ENCODE results near the gene CHML. TPM values are rescaled to one million over a fixed set of nuclear protein-coding genes. Genes with fewer than 3 reads are reported as not detected.
"Not testable (repeated sequence)": the region's sequence is repeated elsewhere in the genome, so short reads cannot be mapped to it uniquely, and the experiment has no call there.

Gene CHML
- 15.6 TPM for total RNA-seq

GRCh38 chr1:241640149-241640866, at the start of gene CHML, which contains the start of gene OPN3:
Gene CHML (minus strand): TSS chr1:241640369. CDS start chr1:241635766, 4,603 bp downstream.
Gene OPN3 (minus strand): TSS chr1:241640369. CDS start chr1:241640254, 115 bp downstream.
- peak; percentile 97 for DNase-seq

DNA sequence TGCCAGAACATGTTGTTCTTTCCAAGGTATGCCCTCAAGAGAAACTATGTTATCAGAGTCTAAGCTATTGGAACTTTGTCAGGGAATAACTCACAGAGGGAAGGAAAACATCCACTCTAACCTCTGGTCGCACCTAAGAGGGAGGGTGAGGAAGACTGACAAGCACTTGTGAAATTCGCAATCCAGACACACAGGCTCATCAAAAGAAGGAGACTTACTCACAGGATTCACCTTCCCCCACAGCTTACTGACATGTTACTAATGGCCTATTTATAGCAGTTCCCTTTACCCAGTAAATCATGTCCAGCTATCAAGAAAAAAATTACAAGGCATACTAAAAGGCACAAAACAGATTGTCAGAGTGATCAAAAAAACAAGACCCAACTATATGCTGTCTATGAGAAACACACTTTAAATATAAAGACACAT, 48.8 kb upstream of the CHML start:
- DNase-seq = no peak

DNA sequence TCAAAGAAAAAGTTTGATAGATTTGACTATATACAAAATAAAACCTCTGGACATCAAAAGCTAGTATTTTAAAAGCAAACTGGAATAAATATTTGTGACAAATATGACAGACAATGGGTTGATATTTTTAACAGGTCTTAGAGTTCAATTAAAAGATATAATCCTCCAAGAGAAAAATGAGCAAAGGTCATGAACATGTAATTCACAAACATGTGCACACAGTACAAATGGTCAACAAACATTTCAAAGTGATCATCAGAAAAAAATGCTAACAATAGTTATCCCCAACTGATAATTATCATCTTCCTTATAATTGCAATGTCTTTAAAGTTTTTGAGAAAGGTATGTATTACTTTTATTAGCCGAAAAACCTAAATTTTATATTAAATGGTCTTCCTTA, 43.9 kb upstream of the CHML start:
- DNase-seq = no peak

DNA sequence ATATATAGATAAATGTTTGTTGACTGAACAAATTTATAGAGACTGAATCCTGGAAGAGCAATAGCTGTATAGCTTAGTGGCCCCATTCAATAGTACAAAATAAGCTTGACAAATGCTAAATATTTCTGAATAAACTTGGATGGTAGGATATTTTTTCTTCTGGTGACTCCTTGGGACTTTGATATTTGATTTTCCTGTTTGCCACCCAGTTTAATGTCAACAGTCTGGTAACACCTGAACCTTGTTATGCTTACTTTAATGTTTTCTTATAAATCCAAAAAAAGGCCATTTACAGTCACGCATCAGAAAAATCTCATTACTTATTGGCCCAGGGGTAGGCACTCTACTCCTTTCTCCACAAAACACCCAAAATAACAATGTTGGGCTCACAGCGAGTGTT, 42.8 kb upstream of the CHML start:
- DNase-seq = no peak

- not testable (repeated sequence) for DNase-seq
Measured at GRCh38 chr1:241681861-241682448, 41.8 kb upstream of the CHML start.

DNA sequence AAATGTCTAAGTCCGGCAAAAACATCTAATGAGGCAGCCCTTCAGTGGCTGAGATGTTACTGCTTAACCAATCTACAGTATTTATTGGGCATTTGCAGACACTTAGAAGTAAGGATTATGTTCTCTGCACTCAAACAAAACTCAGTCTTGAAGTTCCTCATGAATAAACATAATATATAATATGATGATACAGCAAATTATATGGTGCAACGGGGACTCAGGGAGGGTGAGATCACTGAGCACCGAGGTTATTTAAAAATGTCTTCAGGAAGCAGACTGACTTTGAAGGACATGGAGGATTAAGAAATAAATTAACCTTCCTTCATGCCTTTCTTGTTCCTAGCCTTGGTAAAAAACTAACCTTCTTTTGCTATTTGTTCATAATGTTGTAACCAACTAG, 39.8 kb upstream of the CHML start:
- DNase-seq = no peak

DNA sequence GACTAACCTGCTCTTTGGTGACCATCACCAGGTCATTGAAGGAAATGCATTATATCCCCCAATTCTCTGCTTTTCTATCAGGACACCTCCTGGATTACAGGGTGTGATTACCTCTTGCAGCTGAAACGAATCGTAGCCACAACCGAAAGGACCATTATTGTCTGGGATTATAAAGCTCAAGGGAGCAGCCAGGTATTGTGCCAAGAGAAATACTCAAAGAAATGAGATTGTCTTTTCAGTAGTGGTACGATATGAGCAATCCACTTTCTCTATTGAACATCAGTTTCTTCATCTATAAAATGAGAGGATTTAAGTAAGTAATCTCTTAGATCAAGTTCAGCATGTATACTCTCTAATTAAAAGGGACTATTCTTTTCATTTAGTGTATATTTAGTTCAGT, 39.2 kb upstream of the CHML start:
- DNase-seq = no peak

GRCh38 chr1:241678536-241678935, 38.4 kb upstream of the CHML start:
- no peak for DNase-seq

GRCh38 chr1:241677201-241677600, 37.0 kb upstream of the CHML start:
- DNase-seq = no peak

DNA sequence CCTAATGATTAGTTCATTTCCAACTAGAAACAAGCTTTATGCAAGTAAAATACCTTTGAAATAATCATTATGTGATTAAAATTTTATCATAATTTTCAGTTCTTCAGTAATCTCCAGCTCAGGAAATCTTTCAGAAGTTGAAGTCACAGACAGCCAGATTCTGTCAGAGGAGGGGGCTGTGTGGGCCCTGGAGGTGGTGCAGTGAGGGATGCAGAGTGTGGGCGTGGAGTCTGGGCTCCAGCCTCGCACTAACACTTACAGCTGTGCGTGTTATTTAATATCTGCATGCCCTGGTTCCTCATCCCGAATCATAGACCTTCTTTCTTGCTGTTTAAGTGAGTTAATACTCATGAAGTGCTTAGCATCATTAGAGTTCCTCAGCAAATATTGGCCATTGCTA, 35.8 kb upstream of the CHML start:
- no peak for DNase-seq

DNA sequence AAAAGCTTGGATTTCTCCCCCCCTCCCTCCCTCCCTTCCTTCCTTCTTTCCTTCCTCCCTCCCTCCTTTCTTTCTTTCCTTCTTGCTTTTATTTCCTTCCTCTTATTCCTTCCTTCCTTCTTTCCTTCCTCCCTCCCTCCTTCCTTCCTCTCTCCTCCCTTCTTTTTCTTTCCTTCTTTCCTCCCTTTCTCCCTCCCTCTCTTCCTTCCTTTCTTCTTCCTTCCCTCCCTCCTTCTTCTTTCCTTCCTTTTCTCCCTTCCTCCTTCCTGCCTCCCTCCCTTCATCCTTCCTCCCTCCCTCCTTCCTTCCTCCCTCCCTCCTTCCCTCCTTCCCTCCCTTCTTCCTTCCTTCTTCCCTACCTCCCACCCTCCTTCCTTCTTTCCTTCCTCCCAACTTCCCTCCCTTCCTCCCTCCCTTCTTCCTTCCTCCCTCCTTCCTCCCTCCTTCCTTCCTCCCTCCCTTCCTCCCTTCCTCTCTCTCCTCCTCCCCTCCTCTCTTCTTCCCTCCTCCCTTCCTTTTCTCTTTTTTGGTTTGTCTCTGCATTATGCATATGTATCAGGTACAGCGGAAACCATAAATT, 34.7 kb upstream of the CHML start:
- no peak for DNase-seq

- no peak for DNase-seq
Measured at GRCh38 chr1:241672301-241672700, 32.1 kb upstream of the CHML start.

DNA sequence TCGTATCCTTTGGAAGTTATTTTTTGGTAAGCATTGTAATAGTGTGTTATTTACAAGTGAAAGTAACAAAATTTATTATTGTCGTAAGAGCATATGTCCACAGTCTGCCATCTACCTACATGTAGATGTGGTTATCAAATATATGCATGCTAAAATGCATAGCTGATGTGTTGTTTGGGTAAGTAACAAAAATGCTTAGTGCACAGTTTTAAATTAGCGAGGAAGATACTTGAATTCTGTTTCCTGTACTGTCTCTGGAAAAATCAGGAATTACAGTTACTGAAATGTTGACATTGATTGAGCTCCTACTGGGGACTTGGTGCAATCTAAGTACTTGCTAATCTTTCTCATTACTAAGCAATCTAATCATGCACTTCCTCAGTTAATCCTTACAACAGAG, 26.2 kb upstream of the CHML start:
- no peak for DNase-seq

DNA sequence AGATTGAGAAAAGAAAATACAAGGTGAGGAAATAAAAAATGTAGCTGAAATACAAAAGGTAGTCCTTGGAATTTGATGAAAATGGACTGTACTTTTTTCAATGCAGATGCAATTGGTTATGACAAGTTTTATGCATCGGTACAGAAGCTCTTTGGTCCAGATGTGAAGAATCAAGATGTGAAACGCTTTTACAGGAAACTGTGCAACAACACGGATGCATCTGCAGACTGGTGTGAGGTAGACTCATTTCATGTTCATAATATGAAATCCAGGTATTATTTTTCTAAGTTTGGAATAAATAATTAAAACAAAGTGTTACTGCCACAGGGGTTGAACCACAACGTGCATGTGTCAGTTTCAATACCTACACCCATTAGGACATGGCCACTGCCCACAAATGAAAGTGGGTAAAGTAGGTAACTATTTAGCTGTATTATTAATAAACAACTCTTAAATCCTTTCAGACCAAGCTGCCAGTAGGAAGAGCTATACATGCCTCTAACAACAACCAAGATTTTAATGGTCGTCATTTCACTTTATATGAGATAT, 20.3 kb upstream of the CHML start:
- DNase-seq = no peak

DNA sequence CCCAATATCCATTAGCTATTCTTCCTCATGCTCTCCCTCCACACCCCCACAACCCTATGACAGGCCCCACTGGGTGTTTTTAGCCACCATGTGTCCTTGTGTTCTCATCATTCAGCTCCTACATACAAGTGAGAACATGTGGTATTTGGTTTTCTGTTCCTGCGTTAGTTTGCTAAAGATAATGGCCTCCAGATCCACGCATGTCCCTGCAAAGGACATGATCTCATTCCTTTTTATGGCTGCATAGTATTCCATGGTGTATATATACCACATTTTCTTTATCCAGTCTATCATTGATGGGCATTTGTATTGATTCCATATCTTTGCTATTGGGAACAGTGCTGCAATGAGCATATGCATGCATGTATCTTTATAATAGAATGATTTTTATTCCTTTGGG, 18.8 kb upstream of the CHML start:
- not testable (repeated sequence) for DNase-seq

GRCh38 chr1:241658081-241658793, 18.1 kb upstream of the CHML start:
- DNase-seq = no peak

DNA sequence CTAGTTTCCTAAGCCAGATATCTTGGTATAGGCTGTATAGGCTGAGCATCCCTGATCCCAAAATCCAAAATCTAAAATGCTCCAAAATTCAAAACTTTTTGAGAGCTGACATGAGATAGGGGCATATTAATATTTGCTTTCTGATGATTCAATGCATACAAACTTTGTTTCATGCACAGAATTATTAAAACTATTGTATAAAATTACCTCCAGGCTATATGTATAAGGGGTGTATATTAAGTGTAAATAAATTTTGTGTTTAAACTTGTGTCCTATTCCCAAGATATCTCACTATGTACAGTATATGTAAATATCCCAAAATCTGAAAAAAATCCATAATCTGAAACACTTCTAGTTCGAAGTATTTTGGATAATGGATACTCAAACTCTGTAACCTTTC, 14.5 kb upstream of the CHML start:
- DNase-seq = no peak

DNA sequence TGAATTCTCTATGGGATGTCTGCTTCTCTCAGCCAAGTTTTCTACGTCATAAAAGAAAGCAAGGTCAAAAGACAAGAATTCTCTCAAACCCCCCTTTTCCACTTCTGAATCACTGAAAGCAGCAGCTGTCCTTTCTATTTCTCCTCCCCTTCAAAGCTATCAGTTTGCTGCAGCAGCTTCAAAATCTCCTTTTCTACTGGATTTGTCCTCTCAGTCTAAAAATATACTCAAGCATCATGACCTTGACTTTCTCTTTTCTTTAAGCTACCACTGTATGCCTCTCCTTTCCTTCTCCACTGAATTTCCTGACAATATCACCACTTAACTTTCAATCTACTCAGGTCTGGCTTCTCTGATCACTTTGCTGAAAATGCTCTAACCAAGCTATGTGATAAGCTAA, 13.8 kb upstream of the CHML start:
- peak; percentile 27 for DNase-seq

- DNase-seq = no peak
Measured at GRCh38 chr1:241652012-241652411, 11.8 kb upstream of the CHML start, which contains the start of gene WDR64. Gene WDR64 (plus strand): TSS chr1:241652281. CDS start chr1:241652485, 204 bp downstream.

GRCh38 chr1:241648159-241648558, 8.0 kb upstream of the CHML start:
- no peak for DNase-seq

DNA sequence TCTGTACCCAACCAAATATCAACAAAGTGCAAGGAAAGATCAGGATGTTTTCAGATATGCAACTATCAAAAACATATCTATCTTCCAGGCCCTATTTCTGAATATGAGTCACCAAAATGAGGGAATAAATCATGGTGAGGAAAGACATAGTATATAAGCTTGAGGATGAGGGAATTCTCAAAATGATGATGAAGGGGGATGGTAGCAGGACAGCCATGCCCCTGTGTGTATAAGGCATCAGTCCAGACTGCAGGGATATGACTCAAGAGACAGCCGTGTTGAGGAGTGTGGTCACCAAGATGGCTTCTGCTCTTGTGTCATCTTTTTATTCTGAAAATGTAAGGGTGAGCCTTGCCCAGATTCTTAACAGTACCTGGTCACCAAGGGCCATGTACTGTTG, 7.5 kb upstream of the CHML start:
- no peak for DNase-seq

GRCh38 chr1:241646201-241646600, 6.0 kb upstream of the CHML start:
- no peak for DNase-seq

DNA sequence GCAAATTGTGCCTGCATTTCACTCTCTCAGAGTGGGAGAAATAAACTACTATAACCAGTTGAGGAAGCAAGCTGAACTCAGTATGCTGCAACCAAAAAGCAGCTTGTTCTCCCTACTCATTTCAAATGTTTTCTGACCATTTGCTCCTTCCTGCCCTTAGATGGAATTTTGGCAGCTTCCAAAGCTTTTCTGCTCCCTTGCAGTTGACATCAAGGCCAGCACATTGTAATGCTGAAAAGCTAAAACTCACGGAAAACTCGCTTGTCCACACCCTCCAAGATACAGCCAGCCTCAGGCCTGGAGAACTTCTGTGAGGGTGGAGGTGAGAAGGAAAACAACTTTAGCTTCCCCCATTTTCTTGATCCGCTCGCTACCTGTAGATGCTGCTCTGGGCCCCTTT, 5.0 kb upstream of the CHML start:
- no peak for DNase-seq
